ENCODE results near the gene PMM1. TPM values are rescaled to one million over a fixed set of nuclear protein-coding genes. Genes with fewer than 3 reads are reported as not detected.

The PMM1 gene
- total RNA-seq, 2 donors from 2014 or later, result 49.3 to 53.2 TPM

- no peak overlapping the region for H3K9ac ChIP-seq (ENCODE audit: low read depth in 2 of 2, low read length in 2 of 2)
- intact Hi-C loops (cut with DNase I), result no loop called here
These were observed 35.9 kb upstream of the PMM1 start for GRCh38 chr22:41625577-41625976.

GRCh38 chr22:41621911-41622179, 32.2 kb upstream of the PMM1 start:
- H3K4me1 ChIP-seq, result peaks cover 17% of the 10 kb centered on the region
- H3K36me3 ChIP-seq, result peaks cover 7% of the 10 kb centered on the region
- no peaks in the 10 kb centered on the region for H3K27me3 ChIP-seq
- TF ChIP-seq CTCF (IDR thresholded peaks at IDR 0.05), result no peak
- H3K9ac ChIP-seq (ENCODE audit: low read depth in 2 of 2, low read length in 2 of 2), result peak overlapping the region; percentile 94
- peak overlapping the region; percentile 98 for H3K4me3 ChIP-seq
- H3K9me3 ChIP-seq, result no peaks in the 10 kb centered on the region
- intact Hi-C loops (cut with DNase I), result no loop called here
- DNase-seq, result no peak
- peak overlapping the region; percentile 94 for H3K27ac ChIP-seq

More at GRCh38 chr22:41625577-41625976, 35.9 kb upstream of the PMM1 start:
- Histone ChIP-seq H3K27me3 (no peaks in the 10 kb centered on the region), H3K9me3 (no peaks in the 10 kb centered on the region), H3K4me1 (peaks cover 7% of the 10 kb centered on the region), H3K27ac (no peak overlapping the region), H3K4me3 (no peak overlapping the region), H3K36me3 (peaks cover 18% of the 10 kb centered on the region)
- DNase-seq, result no peak
- no peak for TF ChIP-seq CTCF (IDR thresholded peaks at IDR 0.05)

GRCh38 chr22:41621099-41621910, 31.7 kb upstream of the PMM1 start, which contains the start of gene XRCC6:
XRCC6 (plus strand) TSS chr22:41621295; CDS start chr22:41622005, 710 bp downstream.
- peak; percentile 100 for DNase-seq
- Histone ChIP-seq H3K9me3 (no peaks in the 10 kb centered on the region), H3K4me1 (peaks cover 17% of the 10 kb centered on the region), H3K36me3 (peaks cover 7% of the 10 kb centered on the region), H3K9ac (ENCODE audit: low read depth in 2 of 2, low read length in 2 of 2) (peak within 1 kb of the TSS; percentile 94 to 97), H3K4me3 (peak within 1 kb of the TSS; percentile 98), H3K27ac (peak within 1 kb of the TSS; percentile 94), H3K27me3 (no peaks in the 10 kb centered on the region)
- TF ChIP-seq CTCF (IDR thresholded peaks at IDR 0.05), result no peak
- intact Hi-C loops (cut with DNase I), result no loop called here

- Histone ChIP-seq H3K27ac (peak within 1 kb of the TSS; percentile 94), H3K9ac (ENCODE audit: low read depth in 2 of 2, low read length in 2 of 2) (peak within 1 kb of the TSS; percentile 94 to 97), H3K4me3 (peak within 1 kb of the TSS; percentile 98), H3K36me3 (peaks cover 7% of the 10 kb centered on the region), H3K4me1 (peaks cover 17% of the 10 kb centered on the region), H3K27me3 (no peaks in the 10 kb centered on the region), H3K9me3 (no peaks in the 10 kb centered on the region)
- intact Hi-C loops (cut with DNase I), result no loop called here
- no peak for DNase-seq
- no peak for TF ChIP-seq CTCF (IDR thresholded peaks at IDR 0.05)
These were observed 31.0 kb upstream of the PMM1 start, which contains the start of gene DESI1 for GRCh38 chr22:41620589-41621098. DESI1 (minus strand) TSS chr22:41621043; CDS start chr22:41620839, 204 bp downstream.

- intact Hi-C loops (cut with DNase I), result no loop called here
These were observed 30.4 kb upstream of the PMM1 start for GRCh38 chr22:41619979-41620588.

More at GRCh38 chr22:41619979-41620588, 30.4 kb upstream of the PMM1 start:
- H3K27ac ChIP-seq, result peak overlapping the region; percentile 94
- H3K4me1 ChIP-seq, result peaks cover 17% of the 10 kb centered on the region
- peak overlapping the region; percentile 94 to 97 for H3K9ac ChIP-seq (ENCODE audit: low read depth in 2 of 2, low read length in 2 of 2)
- DNase-seq, result peak; percentile 60
- H3K9me3 ChIP-seq, result no peaks in the 10 kb centered on the region
- no peak for TF ChIP-seq CTCF (IDR thresholded peaks at IDR 0.05)
- H3K36me3 ChIP-seq, result peaks cover 3% of the 10 kb centered on the region
- H3K27me3 ChIP-seq, result no peaks in the 10 kb centered on the region
- H3K4me3 ChIP-seq, result peak overlapping the region; percentile 98
